Stimulated activated naive CD8-positive, alpha-beta T cell treated with anti-CD3 and anti-CD28 coated beads, Interleukin-15, Interleukin-2, amounts not matched to agents 100 U/mL and 50 U/mL, for 24 hours (primary cell): ENCODE results near the gene JDP2.

Experiments
- ATAC-seq: fragments of 150-1000 bp; cut with Tn5 transposase; one replicate; pipeline ENCODE4 v1.10.0; 2021
- DNase-seq: peaks from one replicate; pipeline ENCODE4 v3.0.0; 2021

Gene JDP2

GRCh38 chr14:75484711-75485429 is 57.0 kb downstream of the JDP2 start:
- no peak for ATAC-seq
- no peak for DNase-seq

DNA sequence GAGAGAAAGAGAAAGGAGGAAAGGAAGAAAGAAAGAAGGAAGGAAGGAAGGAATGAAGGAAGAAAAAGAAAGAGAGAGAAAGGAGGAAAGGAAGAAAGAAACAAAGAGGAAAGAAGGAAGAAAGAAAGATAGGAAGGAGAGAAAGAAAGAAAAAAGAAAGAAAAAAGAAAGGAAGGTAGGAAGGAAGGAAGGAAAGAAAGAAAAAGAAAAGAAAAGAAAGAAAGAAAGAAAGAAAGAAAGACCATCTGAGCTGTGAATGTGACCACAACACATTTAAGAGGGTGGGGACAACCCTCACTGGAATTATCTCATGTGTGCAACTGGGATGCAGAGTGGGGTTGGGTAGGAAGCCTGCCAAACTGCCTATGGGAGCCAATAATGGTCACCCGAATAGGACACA is 58.5 kb downstream of the JDP2 start:
- DNase-seq (no peak), ATAC-seq (no peak)

GRCh38 chr14:75487155-75487671 is 59.4 kb downstream of the JDP2 start:
- ATAC-seq, result peak; percentile 82

GRCh38 chr14:75489480-75489837 is 61.6 kb downstream of the JDP2 start:
- no peak for DNase-seq
- no peak for ATAC-seq

More at GRCh38 chr14:75487155-75487671, 59.4 kb downstream of the JDP2 start:
- DNase-seq, result no peak

- DNase-seq (no peak), ATAC-seq (no peak)
Measured at GRCh38 chr14:75491376-75491978, 63.7 kb downstream of the JDP2 start.

DNA sequence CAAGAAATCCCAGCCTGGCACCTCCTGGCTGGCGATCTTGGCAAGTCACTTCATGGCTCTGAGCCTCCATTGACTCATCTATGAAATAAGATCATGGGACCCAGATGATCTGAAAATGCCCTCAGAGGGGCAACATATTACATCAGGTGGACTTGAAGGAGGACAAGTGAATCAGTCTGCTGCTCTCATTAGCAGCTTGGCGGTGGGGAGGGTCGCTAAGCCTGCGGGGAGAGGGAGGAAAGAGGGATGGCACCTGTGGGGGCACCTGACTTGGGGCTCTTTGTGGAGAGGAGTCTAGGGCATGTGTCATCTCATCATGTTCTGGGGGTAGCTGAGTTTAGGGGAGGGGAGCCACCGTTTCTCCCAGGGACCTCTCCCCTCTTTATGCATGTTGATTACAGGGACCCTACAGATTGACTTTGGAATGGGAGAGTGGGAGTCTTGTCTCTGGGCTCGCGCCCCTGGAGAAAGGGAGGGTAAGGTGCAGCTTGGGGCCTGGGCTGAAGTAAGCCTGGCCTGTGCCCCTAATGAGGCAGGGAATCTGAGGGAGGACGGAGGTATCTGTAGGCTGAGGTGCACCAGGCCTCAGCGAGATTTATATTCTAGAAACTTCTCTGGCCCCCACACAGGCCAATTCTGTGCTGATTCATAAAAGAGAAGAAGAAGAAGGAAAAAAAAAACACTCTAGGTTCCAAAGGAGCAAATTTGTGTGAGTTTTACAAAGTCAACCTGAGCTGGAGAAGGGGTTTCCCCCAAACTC is 65.2 kb downstream of the JDP2 start:
- ATAC-seq (no peak), DNase-seq (no peak)

- ATAC-seq (peak; percentile 29), DNase-seq (peak; percentile 19)
Measured at GRCh38 chr14:75493592-75494087, 65.8 kb downstream of the JDP2 start.

DNA sequence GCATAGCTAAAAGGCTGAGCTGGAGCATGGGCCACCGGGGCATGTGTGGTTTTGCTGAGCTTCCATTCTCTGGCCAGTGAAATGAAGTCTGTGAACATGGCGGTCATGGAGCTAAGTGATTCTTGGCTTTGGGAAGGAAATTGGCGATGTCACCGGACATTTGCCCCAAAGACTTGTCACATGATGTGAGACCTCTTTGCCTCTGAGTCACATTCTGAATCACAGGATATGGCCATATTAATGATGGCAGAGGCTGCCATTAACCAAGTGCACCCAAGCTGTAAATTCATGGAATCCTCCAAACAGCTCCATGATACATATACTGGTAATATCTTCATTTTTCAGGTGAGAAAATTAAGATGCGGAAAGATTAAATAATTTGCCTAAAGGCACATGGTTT is 67.1 kb downstream of the JDP2 start:
- no peak for ATAC-seq
- no peak for DNase-seq

- ATAC-seq (no peak), DNase-seq (no peak)
Measured at GRCh38 chr14:75495399-75495798, 67.6 kb downstream of the JDP2 start.

DNA sequence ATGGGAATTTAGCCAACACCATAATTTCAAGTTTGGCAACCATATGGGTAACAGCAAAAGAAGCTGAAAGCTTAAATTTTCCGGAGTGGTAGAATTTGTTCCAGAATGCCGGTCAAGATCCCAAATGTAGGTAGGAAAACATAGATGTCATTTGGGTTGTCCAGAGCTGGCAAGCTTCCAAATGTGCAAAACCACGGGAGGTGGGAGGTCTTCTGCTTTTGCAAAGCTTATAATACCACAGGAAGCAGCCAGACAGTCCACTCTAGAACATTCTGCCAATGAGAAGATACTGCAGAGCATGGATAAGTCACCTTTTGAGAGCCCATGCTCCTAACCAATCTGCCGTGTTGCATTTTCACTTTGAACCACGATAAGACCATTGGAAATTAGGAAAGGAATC is 68.1 kb downstream of the JDP2 start:
- DNase-seq, result no peak
- ATAC-seq, result no peak

GRCh38 chr14:75496755-75497154 is 68.9 kb downstream of the JDP2 start:
- DNase-seq, result no peak
- no peak for ATAC-seq

DNA sequence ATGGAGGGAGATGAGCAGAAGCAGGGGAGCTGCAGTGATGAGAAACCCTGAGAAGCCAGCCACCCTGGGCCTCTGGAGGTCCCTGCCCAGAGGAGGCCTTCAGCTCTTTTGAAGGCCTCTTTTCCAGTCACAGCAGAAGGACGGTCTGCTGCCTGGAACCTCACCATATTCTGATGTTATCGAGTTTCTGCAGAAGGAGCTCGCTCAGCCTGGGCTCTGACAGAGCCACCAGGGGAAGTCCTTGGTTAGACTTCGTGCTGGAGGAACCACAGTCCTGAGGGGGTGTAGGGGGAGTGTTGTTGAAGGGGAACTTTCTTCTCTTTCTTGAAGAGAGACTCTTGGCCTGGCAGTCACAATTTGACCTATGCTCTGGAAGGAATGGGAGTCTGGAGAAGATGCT is 69.4 kb downstream of the JDP2 start:
- DNase-seq (peak; percentile 60), ATAC-seq (peak; percentile 88)

GRCh38 chr14:75497701-75498100 is 69.9 kb downstream of the JDP2 start:
- ATAC-seq, result peak; percentile 12
- no peak for DNase-seq

- ATAC-seq, result peak; percentile 60
- DNase-seq, result peak; percentile 35
Measured at GRCh38 chr14:75499084-75499875, 71.5 kb downstream of the JDP2 start.

GRCh38 chr14:75501080-75501479 is 73.3 kb downstream of the JDP2 start:
- DNase-seq (no peak), ATAC-seq (no peak)

DNA sequence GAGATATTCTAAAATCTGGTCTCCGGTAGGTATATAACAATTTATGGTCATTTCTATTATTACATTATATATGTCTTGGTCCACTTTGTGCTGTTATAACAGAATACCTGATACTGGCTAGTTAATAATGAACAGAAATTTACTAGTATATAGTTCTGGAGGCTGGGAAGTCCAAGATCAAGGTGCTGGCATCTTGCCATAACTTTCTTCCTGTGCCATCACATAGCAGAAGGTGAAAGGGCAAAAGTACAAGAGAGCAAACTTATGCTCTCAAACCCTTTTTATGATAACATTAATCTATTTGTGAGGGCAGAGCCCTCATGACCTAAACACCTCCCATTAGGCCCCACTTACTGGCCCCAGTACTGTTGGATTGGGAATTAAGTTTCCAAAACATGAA is 76.6 kb downstream of the JDP2 start:
- ATAC-seq (no peak), DNase-seq (no peak)

DNA sequence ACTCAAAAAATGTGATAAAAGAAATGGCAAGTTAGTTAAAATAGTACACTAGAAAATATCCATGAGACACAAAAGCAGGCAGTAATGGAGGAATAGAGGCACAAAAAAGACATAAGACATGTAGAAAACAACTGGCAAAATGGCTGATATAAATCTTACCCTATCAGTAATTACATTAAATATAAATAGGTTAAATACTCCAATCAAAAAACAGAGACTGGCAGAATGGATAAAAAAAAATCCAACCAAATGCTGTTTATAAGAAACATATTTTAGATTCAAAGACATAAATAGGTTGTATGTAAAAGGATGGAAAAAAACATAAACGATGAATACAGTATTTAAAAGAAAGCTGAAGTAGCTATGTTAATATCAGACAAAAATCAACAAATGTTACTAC is 79.1 kb downstream of the JDP2 start:
- ATAC-seq (no peak), DNase-seq (no peak)

- ATAC-seq (peak; percentile 70), DNase-seq (no peak)
Measured at GRCh38 chr14:75510547-75510946, 82.7 kb downstream of the JDP2 start.

DNA sequence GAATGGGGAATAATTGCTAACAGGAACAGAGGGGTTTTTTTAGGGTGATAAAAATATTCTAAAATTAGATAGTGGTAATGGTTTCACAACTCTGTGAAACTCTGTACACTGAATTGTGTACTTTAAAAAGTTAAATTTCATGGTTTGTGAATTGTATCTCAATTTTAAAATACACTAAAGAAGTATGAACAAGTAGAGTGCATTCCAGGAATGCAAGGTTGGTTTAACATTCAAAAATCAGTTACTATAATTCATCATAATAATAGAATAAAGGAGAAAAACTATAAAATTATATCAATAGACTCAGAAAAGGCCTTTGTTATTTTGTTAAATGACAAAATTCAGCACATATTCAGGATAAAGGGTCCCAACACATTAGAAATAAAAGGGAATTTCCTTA is 83.4 kb downstream of the JDP2 start:
- ATAC-seq (no peak), DNase-seq (no peak)

DNA sequence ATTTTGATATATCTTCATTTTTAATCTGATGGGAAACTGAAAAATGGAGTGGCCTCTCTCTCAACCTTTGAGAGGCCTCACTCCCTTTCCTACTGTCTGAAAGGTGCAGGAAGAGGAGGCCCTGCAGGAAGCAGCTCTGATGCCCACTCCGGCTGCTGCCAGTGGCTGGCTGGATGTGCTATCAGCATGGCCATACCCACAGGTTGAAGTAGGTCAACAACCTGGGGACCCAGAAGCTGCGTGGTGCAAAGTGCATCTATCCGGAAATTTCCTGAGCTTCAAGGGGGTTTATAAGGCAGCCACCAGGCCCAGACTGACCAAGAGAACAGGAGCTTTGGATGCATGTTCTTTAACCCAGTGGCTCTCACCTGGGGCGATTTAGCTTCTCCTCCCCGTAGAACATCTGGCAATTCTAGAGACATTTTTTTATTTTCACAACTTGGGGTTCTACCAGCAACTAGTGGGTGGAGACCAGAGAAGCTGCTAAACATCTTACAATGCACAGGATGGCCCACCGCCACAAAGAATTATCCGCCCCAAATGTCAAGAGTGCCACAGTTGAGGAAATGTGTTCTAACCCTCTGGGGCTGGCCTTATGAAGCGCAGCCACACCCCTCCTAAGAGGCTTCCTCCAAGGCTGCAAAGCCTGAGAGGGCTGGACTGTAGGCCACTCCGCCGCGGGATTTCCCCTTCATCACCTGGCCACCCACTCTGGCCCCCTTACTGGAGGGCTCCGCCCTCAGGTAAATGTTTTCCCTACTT is 86.3 kb downstream of the JDP2 start:
- DNase-seq (peak; percentile 32), ATAC-seq (peak; percentile 40)
